Psoas muscle (tissue), 8 donors: ENCODE results near the gene SPATA31C2. TPM values are rescaled to one million over a fixed set of nuclear protein-coding genes. Genes with fewer than 3 reads are reported as not detected.
"Not testable (repeated sequence)": the region's sequence is repeated elsewhere in the genome, so short reads cannot be mapped to it uniquely, and the experiment has no call there.

Experiments used
- ATAC-seq, 4 donors: fragments of 200-7000 bp; cut with Tn5 transposase; one replicate each; pipeline ENCODE4 v1.9.1; 2020; ENCODE audit warnings: moderate library complexity in 3 of 4, mild to moderate bottlenecking in 2 of 4
- DNase-seq, 2 donors: peaks; one replicate each; pipeline ENCODE4 v3.0.0-alpha.2; 2020
- H3K27ac ChIP-seq: fragments of 200-600 bp; one replicate; pipeline ENCODE4 v1.8.0; 2022
- H3K27me3 ChIP-seq, 3 donors: fragments of 200-600 bp in 1 of 3; one replicate each; pipeline versions ENCODE4 v1.6.1 to v1.8.0; 2013 to 2022; ENCODE audit warnings: low read length in 2 of 3, mild to moderate bottlenecking in 2 of 3, moderate library complexity in 1 of 3; ENCODE audit not compliant: insufficient read depth in 3 of 3
- H3K36me3 ChIP-seq, 2 donors: fragments of 200-600 bp in 1 of 2; one replicate each; pipeline versions ENCODE4 v1.6.1 to v1.8.0; 2013 to 2022; ENCODE audit warnings: low read depth in 1 of 2, mild to moderate bottlenecking in 1 of 2, moderate library complexity in 1 of 2; ENCODE audit not compliant: insufficient read depth in 1 of 2
- H3K4me1 ChIP-seq: fragments of 200-600 bp; one replicate; pipeline ENCODE4 v1.8.0; 2022
- H3K4me3 ChIP-seq: fragments of 200-600 bp; one replicate; pipeline ENCODE4 v1.8.0; 2022; ENCODE audit warnings: mild to moderate bottlenecking
- H3K9me3 ChIP-seq: fragments of 200-600 bp; one replicate; pipeline ENCODE4 v1.8.0; 2022
- WGBS, 3 donors: extraction: QIAGEN DNeasy Blood & Tissue Kit; methylation state at CpG; one replicate each; pipeline versions ENCODE4 v1.1.6 to v1.1.7; 2013; 5-methylcytosine and 5-hydroxymethylcytosine counted together
- intact Hi-C, 2 donors: fragments of 100-400 bp; cut with DNase I; formaldehyde crosslinking; loops; one replicate each; pipeline versions ENCODE4 v1.11.0 to v1.14.2; 2022
- polyA plus RNA-seq, 3 donors: library from polyadenylated mRNA; stranded (reverse); fragments of 200-250 nt; gene quantifications; one replicate each; pipeline ENCODE4 v1.2.3, GENCODE V29; 2013
- total RNA-seq, 4 donors: library from RNA; stranded (reverse); fragmentation: NEBNext Ultra II Directional in 2 of 4; extraction: Animal tissue kit (Norgen Biotek cat#: 25700) in 2 of 4; gene quantifications; one replicate each; pipeline versions ENCODE4 v1.2.1 to v1.2.4, GENCODE V29; 2021 to 2023
- TF ChIP-seq, protein P1 (sequence below): fragments of 200-600 bp; IDR thresholded peaks from one replicate; pipeline ENCODE4 v1.8.0; 2022; ENCODE audit warnings: antibody characterized with exemption
- donor health status: healthy with polysubstance abuse.
- donor health status: DM: no; HTN: no; CAD: no; lungs with moderate emphysema.
- donor health status: Bipolar disorder and iron deficiency.
- donor health status: healthy.
- donor health status: DM: yes; HTN: yes; CAD: no.
- donor health status: DM: no; HTN: no; CAD: no.
- donor health status: DM: no; HTN: no; CAD: no.
- donor health status: DM: yes; HTN: yes; CAD: no.

Gene SPATA31C2
- total and polyA plus RNA-seq, 7 donors = not detected

DNA sequence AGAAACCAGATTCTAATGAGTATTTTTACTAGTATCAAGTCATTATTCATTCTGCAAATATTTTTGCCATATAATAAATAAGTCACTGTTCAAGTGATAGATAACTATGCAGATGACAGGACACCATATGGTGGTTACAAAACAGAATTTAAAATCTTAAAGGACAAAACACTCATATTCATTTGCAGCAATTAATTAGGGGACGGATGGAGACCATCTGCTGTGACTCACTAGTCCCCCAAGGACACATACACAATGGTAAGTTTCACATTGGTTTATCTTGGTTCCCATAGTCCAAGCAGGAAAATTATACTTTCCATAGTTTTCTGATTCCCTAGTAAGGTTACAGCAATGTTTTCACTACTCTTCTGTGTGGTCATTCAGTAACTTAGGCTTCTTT, 28.4 kb upstream of the SPATA31C2 start:
- Histone ChIP-seq H3K27ac (no peak overlapping the region), H3K27me3 (peaks cover 0 to 2% (median 0%) of the 10 kb centered on the region in 3 donors), H3K4me1 (no peaks in the 10 kb centered on the region), H3K4me3 (no peak overlapping the region), H3K9me3 (no peaks in the 10 kb centered on the region), H3K36me3 (no peaks in the 10 kb centered on the region)
- TF ChIP-seq, protein P1, sequence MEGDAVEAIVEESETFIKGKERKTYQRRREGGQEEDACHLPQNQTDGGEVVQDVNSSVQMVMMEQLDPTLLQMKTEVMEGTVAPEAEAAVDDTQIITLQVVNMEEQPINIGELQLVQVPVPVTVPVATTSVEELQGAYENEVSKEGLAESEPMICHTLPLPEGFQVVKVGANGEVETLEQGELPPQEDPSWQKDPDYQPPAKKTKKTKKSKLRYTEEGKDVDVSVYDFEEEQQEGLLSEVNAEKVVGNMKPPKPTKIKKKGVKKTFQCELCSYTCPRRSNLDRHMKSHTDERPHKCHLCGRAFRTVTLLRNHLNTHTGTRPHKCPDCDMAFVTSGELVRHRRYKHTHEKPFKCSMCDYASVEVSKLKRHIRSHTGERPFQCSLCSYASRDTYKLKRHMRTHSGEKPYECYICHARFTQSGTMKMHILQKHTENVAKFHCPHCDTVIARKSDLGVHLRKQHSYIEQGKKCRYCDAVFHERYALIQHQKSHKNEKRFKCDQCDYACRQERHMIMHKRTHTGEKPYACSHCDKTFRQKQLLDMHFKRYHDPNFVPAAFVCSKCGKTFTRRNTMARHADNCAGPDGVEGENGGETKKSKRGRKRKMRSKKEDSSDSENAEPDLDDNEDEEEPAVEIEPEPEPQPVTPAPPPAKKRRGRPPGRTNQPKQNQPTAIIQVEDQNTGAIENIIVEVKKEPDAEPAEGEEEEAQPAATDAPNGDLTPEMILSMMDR = no peak
- intact Hi-C loops = no loop called here
- WGBS, 3 donors = 79% methylated on average over 1 of the region's 1 CpG
- ATAC-seq (no peak), DNase-seq (no peak)

DNA sequence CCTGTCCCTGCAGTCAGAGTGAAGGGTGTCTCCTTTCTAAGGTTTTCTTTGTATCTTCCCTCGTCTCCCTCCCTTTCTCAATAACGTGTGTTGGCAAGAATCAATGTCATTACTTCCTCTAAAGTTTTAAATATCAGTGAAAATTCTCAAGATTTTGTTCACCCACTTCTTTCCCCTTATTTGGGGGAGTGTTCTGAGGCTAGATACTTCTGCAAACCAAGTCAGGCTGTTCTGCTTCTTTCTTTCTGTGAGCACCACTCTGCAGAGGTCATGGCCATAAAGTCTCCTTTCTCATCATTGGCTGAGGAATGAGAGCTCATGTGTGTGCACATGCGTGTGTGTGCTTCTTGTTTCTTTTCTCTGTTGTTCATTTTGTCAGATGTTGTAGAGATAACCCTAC, 26.6 kb upstream of the SPATA31C2 start:
- intact Hi-C loops = no loop called here
- WGBS, 3 donors = 62 to 76% (median 65%) methylated on average over 3 of the region's 3 CpGs
- H3K4me3 ChIP-seq = no peak overlapping the region

DNA sequence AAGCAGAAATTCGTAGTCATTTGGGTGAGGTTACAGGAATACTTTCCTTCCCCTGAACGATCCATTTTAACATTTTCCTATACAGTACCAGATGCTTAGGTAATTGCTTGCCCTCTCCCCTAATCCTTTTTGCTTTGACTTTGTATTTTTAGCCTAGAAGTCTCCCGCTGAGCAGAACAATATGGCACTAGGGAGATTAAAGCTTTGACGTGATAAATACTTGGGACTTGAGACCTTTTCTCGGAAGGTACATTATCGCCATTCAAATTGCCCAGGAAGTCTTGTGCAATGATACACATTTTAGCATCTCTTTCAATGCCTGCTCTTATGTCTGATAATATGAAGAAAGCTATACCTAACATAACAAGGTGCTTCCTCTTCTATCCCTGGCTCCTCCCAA, 22.9 kb upstream of the SPATA31C2 start:
- intact Hi-C loops = no loop called here
- 62 to 74% (median 68%) methylated on average over 6 of the region's 6 CpGs for WGBS, 3 donors
- ATAC-seq (no peak), DNase-seq (no peak)
- TF ChIP-seq, protein P1 = no peak
- Histone ChIP-seq H3K4me1 (no peaks in the 10 kb centered on the region), H3K27me3 (peaks cover 0 to 2% (median 0%) of the 10 kb centered on the region in 3 donors), H3K4me3 (no peak overlapping the region), H3K27ac (no peak overlapping the region), H3K9me3 (no peaks in the 10 kb centered on the region), H3K36me3 (no peaks in the 10 kb centered on the region)

More for the DNA sequence above, 26.6 kb upstream of the SPATA31C2 start:
- Histone ChIP-seq H3K27ac (no peak overlapping the region), H3K9me3 (no peaks in the 10 kb centered on the region), H3K36me3 (no peaks in the 10 kb centered on the region), H3K27me3 (peaks cover 0 to 2% (median 0%) of the 10 kb centered on the region in 3 donors), H3K4me1 (no peaks in the 10 kb centered on the region)
- DNase-seq (no peak), ATAC-seq (no peak)
- TF ChIP-seq, protein P1 = no peak

DNA sequence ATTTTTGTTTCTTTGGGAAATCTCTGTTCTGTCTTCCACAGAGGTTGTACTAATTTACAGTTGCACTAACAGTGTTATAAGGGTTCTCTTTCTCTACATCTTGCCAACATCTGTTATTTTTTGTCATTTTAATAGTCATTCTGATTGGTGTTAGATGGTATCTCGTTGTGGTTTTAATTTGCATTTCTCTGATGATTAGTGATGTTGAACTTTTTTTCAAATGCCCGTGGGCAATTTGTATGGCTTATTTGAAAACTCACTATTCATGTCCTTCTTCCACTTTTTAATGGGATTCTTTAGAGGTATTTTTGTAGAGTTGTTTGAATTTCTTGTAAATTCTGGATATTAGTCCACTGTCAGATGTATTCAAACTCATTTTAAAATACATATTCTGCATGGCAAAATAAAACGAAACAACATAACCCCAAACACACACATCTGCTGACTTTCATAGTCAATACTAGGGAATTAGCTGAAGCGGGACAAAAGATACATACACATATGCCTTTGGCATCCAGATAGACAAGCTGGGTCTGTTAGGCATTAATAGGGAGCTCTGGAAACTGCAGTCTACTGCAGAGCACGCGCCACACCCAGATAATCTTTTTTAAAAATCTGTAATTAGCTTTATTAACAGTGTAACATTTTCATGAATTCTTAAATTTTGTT, 5.8 kb upstream of the SPATA31C2 start:
- 77 to 84% (median 81%) methylated on average over 6 of the region's 6 CpGs for WGBS, 3 donors
- ATAC-seq (no peak), DNase-seq (no peak)
- no peaks in the 10 kb centered on the region for H3K4me1 ChIP-seq
- H3K4me3 ChIP-seq = no peak overlapping the region
- no peak overlapping the region for H3K27ac ChIP-seq
- H3K36me3 ChIP-seq = no peaks in the 10 kb centered on the region
- intact Hi-C loops = no loop called here
- TF ChIP-seq, protein P1 = no peak
- H3K9me3 ChIP-seq = no peaks in the 10 kb centered on the region
- peaks cover 0 to 8% (median 6%) of the 10 kb centered on the region in 3 donors for H3K27me3 ChIP-seq

DNA sequence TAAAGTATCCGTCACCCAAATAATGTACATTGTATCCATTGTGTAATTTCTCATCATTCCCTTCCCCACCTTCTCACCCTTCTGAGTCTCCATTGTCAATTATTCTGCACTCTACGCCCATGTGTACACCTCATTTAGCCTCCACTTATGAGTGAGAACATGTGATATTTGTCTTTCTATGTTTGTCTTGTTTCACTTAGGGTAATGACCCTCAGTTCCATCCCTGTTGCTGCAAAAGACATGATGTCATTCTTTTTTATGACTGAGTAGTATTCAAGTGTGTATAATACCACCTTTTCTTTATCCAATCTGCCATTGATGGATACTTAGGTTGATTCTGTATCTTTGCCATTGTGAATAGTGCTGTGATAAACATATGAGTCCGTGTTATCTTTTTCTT, 4.9 kb upstream of the SPATA31C2 start:
- WGBS, 3 donors = 87 to 89% (median 89%) methylated on average over 3 of the region's 3 CpGs
- no peaks in the 10 kb centered on the region for H3K4me1 ChIP-seq
- intact Hi-C loops = no loop called here

DNA sequence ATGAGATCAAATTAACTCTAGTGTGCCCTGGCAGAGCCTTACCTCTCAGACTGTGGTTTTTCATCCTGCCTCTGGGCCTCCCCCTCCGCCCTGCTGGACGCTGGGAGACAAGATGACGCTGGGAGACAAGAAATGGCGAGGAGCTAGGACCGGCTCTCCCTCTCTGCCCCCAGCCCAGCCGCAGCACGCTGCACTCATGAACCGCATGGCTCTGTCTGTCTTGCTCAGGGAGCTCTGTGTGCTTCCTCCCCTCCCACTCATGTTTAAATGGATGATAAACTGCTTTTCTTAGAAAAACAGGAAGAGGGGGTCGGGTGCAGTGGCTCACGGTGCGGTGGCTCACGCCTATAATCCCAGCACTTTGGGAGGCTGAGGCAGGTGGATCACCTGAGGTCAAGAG, 4.7 kb downstream of the SPATA31C2 start:
- intact Hi-C loops, DNase-seq, H3K27ac ChIP-seq, H3K36me3 ChIP-seq, H3K4me3 ChIP-seq, H3K4me1 ChIP-seq, H3K9me3 ChIP-seq, ATAC-seq, H3K27me3 ChIP-seq: not testable (repeated sequence)
- WGBS, 3 donors = 44 to 49% (median 48%) methylated on average over 12 of the region's 12 CpGs

More for the DNA sequence above, 4.9 kb upstream of the SPATA31C2 start:
- Histone ChIP-seq H3K27me3 (peaks cover 0 to 8% (median 6%) of the 10 kb centered on the region in 3 donors), H3K4me3 (no peak overlapping the region), H3K36me3 (no peaks in the 10 kb centered on the region), H3K27ac (no peak overlapping the region), H3K9me3 (no peaks in the 10 kb centered on the region)
- ATAC-seq (no peak), DNase-seq (no peak)
- TF ChIP-seq, protein P1 = no peak

DNA sequence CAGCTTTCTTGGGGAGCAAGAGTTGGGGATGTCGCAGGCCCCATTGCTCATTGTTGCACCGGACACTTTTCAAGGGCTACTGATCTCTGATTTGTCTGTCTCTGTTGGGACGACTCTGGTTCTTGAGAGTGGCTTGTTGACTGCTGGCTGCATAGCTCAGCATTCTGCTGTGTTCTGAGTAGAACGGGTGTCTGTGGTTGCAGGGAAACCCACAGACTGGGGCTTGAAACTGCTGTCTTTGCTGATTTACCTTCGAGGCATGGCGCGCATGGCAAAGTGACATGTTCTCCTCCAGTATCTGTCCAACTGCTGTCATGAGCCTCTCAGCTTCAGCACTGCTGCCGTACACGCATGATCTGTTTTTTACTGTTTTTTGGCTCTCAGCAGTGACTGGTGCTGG, 8.7 kb downstream of the SPATA31C2 start:
- 60 to 70% (median 66%) methylated on average over 8 to 9 of the region's 9 CpGs for WGBS, 3 donors
- not testable (repeated sequence) for H3K4me1 ChIP-seq, ATAC-seq

More for the DNA sequence above, 8.7 kb downstream of the SPATA31C2 start:
- H3K27me3 ChIP-seq, H3K9me3 ChIP-seq, DNase-seq, H3K27ac ChIP-seq, H3K36me3 ChIP-seq, intact Hi-C loops, H3K4me3 ChIP-seq: not testable (repeated sequence)
